GM19455 (cell line): Measurements from ENCODE around the gene SAMD10.
"Not testable (repeated sequence)": the region's sequence is repeated elsewhere in the genome, so short reads cannot be mapped to it uniquely, and the experiment has no call there.

Experiments
- ATAC-seq: cut with Tn5 transposase; IDR thresholded peaks from one replicate; pipeline ENCODE4 v1.9.1; 2021; ENCODE audit not compliant: unreplicated experiment

The SAMD10 gene

DNA sequence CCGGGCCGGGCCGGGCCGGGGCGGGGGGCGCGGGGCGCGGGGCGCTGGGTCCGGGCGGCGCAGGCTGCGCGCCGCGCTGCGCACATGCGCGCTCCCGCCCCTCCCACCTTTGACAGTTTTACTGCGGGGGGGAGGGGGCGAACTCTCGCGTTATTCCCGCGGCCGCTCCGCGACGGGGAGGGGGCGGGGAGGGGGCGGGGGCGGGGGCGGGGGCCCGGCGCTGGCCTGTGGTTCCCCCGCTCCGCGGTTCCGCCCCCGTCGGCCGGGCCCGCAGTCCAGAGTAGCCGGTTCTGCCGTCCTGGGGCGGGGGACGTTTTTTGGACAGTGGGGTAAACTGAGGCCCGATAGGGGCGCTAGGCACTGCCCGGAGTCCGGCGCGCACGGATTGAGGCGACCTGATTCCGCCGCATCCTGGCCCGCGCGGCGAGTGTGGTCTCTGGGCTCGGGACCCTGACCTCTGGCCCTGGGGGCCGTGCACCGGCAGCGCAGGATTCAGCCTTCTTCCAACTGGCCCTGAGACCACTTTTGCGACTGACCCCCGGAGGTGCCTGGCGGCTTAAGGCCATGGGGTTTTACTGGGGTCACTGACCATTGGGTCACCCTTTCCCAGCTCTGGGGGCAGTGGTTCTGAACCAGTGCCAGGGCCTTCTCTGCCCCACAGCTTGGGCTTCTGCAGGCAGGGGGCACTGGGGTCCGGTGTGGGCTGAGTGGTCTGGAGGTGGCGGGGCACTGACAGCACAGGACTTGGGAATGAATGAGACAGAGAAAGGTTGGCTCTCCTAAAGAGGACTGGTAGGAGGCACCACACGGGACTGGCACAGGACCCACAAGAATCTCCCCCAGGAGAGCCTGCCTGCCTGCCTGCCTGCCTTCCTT, 9.4 kb downstream of the SAMD10 start, which contains the start of gene ZNF512B:
ZNF512B (minus strand) TSS at position 93 of the 876 bp plus-strand sequence. CDS start 1,980 bp downstream, outside the sequence.
- ATAC-seq: no peak

DNA sequence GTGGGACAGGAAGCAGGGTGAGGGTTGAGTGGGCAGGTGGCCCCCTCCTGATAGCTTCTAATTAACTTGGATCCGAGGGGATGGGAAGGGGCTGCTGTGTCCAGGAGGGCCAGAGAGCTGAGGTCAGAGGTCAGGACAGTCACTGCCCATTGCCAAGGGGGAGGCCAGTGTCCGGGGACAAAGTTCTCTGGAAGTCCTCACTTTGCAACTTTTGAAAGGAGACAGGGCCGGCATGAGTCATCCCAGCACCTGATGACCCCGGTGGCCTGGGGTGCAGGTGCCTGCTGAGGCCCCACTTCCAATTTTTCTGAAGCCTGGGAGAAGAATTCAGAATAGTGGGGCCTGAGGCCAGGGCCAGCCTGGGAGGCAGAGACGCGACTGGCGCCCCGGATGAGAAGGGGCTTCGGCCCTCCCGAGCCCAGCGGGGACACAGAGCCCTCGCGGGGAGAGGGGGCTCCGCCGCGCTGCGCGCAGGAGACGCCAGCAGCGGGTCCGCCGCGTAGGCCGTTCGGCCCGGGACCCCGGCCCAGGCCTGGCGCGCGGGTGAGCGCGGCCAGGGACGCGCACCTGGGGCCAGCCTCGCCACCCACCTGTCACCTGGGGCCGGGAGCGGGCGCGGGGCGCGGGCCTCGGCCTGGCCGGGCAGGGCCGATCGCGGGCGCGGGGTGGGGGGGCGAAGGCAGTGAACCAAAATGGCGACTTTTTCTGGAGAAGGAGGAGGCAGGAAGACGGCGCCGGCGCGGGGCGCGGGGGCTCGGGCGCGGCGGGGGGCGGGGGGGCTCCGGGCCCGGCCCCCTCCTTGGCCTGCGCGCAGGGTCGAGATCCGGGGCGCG, 10.3 kb downstream of the SAMD10 start:
- ATAC-seq: no peak

DNA sequence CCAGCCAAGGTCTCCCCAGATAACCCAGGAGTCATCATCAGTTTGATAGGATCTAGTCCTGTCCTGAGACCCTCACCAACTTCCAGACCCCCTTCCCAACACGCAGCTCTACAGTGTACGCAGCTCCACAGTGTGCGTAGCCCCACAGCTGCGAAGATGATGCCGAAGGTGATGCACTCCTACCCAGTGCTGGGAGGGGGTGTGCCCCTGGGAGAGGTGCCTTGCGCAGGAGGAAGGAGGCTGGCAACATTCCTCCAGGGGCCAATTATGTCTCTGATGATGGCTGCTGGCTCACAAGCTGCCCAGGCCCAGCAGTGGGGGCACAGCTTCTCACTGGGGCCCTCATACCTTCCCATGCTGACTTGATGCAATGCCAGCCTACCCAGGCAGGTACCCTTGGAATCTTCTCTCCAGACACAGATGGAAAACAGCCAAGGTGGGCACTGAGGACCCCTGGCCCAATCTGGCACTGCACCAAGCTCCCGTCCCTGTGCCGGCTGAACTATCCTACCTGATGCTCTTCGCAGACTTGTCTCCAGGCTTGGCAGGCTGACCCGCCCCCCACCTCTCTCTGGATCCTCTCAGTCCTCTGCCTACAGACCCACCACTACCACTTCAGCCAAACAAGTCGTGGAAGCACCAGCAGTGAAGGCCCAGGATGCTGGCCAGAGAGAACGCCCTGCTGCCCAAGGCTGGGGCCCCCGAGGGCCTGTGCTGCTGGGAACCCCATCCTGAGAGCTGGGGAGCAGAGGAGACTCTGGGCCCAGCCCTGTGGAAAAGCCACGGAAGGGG, 11.1 kb downstream of the SAMD10 start:
- no peak for ATAC-seq

DNA sequence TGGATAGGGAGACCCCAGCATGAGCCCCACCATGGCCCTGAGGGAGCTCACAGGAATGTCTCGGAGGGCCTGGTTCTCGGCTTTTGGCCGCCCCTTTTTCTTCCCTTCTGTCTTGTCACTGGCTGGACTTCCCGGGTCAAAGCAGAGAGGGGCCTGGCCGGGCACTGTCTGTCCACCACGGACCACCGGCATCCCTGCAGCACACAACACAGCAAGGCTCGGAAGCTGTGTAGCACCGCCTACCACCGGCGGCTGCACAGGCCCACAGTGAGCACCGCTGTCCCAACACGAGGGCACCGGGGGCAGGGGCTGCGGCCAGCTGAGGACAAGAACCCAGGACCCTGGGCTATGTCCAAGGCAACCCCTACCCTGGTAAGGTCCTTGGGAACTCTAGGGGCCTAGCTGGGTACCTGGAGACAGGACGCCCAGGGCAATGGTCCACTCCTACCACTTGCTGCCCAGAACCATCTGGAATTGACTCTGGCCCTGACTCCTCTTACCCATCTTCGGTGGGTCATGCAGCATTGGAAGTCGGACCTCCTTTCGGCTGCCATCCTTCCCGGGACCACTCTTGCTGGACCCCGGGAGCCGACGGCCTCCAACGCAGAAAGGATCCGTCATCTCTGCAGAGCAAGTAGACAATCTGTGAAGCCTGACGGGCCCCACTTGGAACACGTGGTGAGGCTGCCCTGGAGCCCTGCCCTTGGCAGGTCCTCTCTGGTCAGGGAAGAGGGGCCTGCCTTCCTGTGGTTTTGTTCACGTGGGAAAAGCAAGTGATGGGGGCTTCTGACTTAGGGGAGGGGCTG, 11.9 kb downstream of the SAMD10 start:
- no peak for ATAC-seq

DNA sequence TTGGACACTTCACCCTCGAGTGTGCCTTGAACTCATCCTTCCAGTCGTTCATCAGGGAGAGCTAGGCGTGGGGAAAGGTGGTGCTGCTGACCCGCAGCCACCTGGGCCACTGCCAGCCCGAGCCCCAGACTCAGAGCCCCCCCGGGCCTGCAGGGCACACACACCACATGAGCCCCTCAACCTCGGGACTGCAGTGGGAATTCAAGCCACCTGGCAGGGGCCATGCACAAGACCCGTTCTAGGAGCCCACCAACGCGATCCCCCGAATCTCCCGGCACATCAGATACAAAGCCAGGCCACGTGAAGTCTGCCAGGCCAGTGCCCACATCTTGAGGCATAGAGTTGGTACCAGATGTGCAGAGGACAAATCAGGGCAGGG, 12.5 kb downstream of the SAMD10 start:
- no peak for ATAC-seq

DNA sequence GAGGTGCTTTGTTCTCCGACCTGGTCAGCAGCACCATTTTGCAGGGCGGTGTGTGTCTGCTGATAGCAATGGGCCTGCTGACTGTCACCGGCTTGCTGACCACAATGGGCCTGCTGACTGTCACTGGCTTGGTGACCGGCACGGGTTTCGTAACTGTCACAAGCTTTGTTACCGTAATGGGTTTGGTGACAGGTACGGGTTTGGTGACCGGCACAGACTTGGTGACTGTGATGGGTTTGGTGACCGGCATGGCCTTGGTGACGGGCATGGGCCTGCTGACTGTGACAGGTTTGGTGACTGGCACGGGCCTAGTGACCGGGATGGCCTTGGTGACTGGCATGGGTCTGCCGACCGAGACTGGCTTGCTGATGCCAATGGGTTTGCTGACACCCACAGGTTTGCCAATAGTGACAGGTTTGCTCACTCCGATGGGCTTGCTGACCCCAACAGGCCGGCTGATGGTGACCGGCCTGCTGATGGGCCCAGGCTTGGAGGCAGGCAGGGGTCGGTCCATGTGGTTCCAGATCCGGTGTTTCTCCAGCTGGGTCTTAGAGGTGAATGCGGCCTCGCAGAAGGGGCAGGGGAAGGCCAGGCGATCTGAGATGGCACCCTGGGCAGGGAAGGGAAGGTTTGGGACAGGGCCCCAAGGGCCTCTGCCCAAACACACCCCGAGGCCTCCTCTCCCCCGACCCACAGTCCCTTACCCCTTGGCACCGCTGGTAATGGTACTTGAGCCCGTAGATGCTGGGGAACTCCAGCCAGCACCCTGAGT, 13.1 kb downstream of the SAMD10 start:
- no peak for ATAC-seq

DNA sequence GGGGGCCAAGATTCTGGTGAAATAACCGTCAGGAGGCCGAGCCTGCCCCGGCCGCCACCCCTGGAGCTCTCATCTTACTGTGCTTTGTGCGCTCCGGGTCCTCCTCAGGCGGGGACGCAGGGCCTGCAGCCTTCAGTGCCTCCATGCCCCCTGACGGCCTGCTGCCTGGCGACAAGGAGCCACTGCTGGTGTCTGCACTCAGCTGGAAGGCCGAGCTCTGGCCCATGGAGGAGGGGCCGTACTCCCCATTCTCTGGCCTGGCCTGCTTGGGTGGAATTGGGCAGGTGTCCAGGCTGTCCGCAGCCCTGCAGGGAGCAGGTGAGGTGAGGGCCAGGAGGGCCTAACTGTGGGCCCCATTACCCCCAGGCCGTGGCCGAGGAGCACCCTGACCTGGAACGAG, 15.0 kb downstream of the SAMD10 start:
- ATAC-seq: no peak

DNA sequence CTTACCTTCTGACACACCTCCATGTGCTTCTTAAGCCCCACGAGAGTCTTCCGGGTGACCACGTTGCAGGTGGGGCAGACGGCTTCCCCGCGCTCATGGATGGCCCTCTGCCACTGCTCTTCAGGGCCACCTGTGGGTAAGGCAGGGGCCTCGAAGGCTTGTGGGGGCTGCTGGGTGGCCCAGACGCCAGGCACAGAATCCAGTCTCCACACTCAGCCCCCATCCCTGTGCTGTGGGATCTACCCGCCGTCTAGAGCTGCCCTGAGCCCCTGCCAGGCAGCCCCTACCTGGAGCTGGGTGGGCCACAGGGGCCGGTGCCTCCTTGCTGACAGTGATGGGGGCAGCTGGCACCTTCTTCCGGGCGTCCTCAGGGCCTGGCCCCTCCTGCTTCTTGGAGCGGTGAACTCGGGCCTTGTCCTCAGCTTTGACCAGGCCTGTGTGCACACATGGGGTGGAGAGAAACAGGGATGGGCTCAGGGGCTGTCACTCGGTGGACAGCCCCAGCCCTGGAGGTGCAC, 15.6 kb downstream of the SAMD10 start:
- no peak for ATAC-seq

DNA sequence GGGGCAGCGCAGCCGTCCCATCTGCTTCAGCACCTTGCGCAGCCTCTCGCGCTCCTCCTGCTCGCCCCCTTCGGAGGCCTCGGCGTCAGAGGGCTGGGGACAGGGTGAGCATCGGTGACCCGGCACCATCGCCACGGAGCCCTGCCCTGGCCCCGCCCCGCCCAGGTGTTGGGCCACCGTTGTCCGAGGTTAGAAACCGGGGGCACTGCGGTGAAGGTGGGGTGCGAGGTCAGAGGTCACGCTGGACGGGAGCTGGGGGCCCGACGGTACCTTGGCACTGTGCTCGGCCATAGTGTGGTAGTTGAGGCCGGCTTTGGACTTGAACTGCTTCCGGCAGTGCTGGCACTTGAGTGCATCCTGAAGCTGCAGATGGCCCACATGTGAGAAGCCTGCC, 16.1 kb downstream of the SAMD10 start:
- no peak for ATAC-seq

DNA sequence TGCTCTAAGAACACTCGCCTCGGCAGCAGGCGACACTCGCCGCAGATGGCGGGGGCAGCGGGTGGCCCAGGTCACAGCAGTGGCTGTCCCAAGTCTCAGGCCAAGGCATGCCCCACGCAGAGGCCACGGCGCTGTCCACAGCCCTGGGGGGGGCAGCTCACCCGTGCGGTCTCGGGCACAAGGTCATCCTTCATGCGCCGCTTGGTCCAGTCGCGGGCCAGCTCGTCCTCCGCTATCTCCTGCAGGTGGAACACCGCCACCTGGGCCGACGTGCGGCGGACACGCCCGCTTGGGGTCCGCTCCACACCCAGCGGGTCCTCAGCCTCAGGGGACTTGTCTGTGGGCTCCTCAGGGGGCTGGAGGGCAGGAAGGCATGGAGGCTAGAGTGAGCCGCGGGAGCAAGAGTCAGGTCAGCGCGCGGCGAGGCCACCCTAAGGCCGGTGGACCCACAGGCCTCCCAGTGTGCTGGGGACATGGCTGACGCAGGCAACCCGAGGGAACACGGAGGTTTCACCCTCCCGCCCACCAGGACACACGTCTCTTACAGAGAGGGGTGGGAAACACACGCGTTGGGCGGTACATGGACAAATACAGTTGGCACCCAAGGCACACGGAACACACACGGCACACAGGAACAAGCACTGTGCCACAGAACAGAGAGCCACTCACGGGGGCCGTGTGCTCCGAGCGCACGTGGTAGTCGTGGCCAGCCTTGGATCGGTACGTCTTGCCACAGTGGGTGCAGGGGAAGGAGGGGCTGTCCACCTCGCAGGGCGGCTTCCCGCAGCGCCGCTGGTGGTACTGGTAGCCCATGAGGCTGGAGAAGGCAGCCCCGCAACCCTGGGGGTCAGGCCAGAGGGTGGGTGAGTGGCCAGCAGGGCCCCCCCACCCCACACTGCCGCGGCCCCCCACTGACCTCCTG, 16.8 kb downstream of the SAMD10 start:
- ATAC-seq: no peak

DNA sequence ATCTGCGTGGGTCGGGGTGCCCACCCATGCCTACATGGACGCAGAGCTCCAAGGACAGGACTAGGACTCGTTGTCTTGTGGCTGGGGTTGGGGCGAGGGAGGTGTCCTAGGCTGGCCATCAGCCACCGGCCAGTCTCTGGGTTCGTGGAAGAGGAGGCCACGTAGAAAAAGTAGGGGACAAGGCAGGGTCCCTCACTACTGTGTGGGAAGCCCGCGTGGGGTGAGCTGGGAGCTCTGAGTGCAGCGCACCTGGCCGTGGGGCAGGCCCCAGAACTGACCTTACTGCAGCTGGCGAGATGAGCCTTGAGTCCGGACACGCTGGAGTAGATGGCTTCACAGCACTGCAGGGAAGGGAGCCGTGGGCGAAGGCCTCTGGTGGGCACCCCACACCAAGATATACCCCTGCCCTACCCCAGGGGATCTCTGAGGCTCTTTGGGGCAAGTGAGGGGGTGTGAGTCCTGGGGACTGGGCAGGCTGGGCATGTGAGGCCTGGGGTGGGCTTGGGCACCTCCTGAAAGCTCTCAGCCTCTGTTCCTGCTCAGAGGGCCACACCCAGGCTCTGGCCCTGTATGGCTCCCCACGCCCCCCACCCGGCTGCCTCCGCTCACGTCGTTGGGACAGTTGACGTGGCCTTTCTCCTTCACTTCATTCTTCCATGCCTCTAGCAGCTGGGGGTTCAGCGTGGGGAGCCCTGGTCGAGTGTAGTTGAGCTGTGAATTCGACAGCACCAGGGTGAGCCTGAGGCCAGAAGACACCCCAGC, 17.6 kb downstream of the SAMD10 start:
- no peak for ATAC-seq

DNA sequence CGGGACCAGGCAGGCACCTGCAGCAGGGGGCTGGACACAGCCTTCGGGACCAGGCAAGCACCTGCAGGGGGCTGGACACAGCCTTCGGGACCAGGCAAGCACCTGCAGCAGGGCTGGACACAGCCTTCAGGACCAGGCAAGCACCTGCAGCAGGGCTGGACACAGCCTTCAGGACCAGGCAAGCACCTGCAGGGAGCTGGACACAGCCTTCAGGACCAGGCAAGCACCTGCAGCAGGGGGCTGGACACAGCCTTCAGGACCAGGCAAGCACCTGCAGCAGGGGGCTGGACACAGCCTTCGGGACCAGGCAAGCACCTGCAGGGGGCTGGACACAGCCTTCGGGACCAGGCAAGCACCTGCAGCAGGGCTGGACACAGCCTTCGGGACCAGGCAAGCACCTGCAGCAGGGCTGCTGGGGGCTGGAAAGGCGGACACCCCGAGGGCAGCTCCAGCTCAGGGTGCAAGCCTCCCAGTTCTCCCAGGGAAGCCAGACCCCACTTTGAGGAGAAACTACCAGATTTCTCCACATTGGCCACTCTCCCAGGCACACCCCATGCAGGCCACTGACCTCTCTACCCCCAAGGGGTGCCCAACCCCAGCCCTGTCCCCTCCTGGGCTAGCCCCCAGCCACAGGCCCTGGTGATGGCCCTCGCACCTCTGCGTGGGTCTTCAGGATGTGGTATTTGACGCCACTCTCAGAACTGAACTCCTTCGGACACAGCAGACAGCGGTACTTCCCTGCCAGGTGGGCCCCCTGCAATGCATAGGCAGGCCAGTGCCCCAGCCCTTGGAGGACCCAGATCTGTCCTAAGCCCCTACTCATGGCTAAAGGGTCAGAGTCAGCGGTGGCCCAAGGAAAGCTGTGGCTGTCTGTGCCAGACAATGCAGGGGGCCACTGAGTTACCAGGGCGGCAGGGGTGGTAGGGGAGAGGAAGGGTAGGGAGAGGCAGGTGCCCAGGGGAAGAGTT, 18.5 kb downstream of the SAMD10 start:
- not testable (repeated sequence) for ATAC-seq

DNA sequence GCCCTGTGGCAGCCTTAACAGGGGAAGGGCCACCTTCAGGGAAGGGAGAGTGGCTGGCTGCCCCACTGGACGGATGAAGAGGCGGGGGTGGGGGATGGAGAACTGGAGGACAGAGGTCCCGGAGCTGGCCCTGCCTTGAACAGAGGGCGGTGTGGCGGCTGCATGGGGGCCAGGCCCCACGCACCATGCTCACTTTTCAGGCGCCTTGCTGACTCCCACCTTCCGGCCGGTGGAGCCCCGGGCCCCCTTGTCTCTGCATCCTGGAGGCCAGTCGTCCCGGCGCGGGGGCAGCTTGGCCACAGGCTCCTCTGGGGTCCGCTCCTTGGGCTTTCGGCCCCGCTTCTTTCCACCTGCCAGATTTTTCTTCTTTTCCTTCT, 19.8 kb downstream of the SAMD10 start:
- no peak for ATAC-seq

DNA sequence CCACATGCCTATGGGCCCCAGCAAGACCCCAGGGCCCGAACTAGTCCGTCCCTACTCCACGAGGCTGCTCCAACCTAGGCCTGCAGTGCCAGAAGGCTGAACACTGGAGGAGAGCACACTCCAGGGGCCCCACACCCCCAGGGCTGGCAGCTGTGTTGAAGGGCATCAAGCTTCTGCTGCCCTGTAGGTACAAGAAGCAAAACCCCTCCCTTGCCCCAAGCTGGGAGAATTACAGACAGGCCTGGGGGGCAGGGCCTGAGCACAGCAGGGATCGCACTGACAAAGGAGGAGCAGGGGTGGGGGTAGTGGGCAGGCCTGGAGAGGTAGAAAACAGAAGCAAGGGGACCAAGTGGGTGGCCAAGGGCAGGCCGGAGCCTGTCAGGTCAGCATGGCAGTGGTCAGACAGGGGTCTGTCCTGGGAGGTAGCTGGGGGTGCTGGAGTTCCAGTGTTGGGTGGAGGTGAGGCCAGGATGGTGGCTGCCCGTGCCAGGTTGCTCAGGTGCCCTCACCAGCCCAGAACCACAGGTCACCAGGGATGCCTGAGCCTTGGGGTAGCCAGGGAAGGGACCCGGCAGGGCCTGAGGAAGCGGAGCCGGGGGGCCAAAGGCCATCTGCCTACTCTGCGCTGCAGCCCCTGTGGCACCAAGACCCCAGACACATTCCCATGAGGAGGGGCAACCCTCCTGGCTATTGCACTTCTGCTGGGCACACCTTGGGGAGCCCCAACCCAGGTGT, 20.3 kb downstream of the SAMD10 start:
- ATAC-seq: no peak

DNA sequence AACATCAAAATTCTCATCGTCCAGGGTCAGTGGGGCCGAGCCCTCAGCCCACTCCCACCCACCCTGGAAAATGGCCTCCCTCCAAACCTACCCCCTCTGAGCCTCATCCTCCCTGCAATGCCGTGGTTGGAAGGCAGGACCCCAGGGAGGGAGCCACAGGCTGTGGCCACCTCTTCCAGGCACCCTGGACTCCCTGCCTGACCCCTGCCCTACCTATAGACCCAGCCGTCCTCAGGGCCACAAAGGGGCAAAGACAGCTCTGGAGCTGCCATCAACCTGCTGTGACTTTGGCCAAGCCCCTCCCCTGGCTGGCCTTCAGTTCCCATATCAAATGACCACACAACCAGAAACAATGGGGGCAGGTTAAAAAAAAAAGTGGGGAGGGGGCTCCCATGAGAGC, 21.0 kb downstream of the SAMD10 start:
- no peak for ATAC-seq
